RKO (cell line): Measurements from ENCODE around the gene TRMT2B.
"Not testable (repeated sequence)": the region's sequence is repeated elsewhere in the genome, so short reads cannot be mapped to it uniquely, and the experiment has no call there.

Source experiments
- DNase-seq: peaks from one replicate; pipeline ENCODE4 v3.0.0-alpha.2; 2016; ENCODE audit warnings: low spot score

Gene TRMT2B

GRCh38 chrX:101009090-101009489 is 42.8 kb downstream of the TRMT2B start:
- no peak for DNase-seq

GRCh38 chrX:100999451-100999850 is 52.5 kb downstream of the TRMT2B start:
- DNase-seq = no peak

GRCh38 chrX:100995469-100995868 is 56.4 kb downstream of the TRMT2B start:
- peak; percentile 64 for DNase-seq

DNA sequence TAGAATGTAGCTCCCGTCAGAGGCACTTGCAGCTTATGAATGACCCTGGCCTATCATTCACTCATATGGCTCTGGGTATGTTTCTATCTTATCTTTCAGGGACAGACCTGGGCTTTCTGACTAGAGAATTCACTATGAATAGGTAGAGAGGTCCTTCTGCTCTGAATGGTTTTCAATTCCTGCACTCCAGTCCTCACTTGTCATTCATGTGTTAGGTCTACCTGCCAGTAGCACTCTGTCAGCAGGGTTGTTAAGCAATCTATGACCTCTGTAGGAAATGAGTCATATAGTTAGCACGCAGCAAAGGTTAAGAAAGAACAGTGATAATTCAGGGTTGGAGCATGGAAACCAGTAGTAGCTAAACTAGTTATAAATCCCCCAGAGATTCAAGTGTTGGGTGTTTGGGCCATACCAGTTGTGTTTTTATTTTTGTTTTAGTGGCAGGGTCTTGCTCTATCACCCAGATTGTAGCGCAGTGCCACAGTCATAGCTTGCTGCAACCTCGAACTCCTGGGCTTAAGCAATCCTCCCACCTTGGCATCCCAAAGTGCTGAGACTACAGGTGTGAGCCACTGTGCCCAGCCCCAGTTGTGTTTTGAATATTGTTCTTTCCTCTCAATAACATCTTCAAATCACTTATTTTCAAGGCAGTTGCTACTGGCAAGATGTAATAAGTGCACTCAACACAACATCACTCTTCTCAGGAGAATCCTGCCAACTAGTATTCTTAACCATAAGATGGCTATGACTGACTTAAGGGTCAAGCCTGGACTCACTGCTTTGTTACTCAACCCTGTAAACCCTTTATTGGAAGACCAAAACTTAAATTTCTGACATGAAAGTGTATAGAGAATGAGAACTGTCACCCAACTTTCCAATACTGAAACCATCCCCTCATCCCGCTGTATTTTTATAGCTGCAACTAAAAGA is 57.3 kb downstream of the TRMT2B start:
- peak; percentile 51 for DNase-seq

- DNase-seq = no peak
Measured at GRCh38 chrX:100990139-100990538, 61.8 kb downstream of the TRMT2B start.

DNA sequence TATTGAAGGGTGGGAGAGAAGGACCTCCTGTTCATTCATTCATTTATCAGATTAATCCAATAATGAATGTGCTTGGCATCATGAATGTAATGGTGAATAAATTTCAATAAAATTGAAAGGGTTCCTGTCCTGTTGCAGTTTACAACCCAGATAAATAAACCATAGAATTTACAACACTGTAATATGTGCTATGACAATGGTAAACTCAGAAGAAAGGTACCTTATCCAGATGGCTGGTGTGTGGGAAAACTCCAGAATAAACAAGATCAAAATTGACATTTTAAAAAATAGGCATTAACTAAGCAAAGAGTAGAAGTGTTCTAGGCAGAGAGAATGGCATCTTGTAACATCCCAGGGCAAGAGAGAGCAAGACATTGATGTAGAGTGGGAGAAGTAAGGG is 67.1 kb downstream of the TRMT2B start:
- no peak for DNase-seq

- DNase-seq = not testable (repeated sequence)
Measured at GRCh38 chrX:100981498-100981845, 70.4 kb downstream of the TRMT2B start.

DNA sequence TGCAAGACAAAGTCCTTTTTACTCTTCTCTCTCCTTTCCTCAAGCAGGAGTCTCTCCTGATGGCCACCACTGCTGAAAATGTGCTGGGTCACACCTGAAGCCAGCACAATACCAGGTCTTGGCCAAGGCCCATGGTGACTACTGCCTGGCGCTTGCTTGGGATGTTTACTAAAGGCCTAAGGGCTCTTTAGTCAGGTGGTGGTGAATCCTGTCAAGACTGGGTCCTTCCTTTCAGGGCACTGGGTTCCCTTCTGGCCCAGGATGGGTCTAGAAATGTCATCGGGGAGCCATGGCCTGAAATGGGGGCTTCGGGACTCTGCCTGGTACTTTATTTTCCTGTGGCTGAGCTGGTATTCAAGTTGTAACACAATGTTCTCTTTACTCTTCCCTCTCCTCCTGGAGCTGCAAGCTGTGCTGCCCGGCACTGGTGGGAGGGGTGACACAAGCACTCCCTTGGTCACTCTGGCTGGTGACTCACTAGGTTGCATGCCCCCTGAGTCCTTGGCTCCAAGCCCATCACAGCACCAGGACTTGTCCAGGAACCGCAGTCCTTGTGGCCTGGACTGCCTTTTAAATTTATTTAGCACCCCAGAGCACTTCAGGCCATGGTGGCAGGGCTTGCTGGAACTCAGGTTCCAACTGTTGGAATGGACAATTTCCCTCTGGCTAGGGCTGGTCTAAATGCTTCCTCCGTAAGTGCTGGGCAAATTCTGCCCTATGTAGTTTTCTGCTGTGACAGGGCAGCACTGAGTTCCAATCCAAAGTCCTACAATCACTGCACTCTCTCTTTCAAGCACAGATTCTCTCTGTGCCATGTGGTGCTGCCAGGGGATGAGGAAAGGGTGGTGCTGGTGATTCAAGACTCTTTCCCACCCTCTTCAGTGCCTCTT is 71.1 kb downstream of the TRMT2B start:
- DNase-seq = no peak

DNA sequence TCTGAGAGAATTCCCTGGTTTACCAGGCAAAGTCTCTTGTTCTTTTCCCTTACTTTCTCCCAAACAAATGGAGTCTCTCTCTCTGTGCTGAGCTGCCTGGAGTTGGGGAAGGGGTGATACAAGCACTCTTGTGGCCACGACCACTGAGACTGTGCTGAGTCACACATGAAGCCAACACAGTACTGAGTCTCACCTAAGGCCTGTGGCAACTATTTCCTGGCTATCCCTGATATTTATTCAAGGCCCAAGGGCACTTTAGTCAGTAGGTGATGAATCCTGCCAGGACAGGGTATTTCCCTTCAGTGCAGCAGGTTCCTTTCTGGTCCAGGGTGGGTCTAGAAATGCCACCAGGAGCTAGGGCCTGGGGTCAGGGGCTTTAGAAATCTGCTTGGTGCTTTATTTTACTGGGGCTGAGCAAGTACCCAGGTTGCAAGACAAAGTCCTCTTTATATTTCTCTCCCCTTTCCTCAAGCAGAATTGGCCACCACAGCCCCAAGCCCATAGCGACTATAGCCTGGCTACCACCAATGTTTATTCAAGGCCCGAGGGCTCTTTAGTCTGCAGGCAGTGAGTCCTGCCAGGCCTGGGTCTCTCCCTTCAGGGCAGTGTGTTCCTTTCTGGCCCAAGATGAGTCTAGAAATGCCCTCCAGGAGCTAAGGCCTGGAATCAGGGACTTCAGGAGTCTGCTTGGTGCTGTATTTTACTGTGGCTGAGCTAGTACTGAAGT is 71.9 kb downstream of the TRMT2B start:
- no peak for DNase-seq

DNA sequence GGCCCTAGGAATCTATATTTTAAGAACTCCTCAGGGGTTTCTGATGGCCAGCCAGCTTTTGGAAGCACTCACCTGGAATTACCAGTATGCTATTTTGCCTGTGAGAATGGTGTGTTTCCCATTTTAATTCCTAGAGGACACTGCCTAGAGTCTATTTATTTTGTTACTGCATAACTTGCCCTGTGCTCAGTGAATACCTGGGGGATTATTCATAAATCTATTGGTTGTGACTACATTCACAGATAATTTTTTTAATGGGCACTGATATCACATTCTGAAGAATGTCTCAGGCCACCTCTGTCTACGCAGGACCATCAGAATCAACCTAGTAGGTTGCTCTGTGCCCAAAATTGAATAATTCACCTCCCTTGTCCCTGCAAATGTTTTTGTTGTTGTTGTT is 75.7 kb downstream of the TRMT2B start:
- no peak for DNase-seq

DNA sequence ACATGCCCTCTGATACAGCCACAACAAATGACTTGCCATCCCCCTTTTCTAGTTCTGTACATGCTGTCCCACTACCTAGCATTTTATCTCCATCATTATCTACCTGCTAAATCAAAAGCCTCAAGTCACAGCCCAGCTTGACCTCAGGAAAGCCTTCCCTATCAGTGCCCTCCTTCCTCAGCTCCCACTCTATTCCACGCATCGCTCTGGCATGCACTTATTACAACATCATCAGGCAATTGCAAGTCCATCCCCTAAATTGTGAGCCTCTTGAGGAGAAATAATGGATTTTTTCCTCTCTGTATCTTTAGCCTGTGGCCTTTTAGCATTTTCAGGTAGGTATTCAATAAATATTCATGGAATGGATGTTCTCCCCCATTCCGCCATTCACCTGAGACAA is 76.7 kb downstream of the TRMT2B start:
- no peak for DNase-seq

DNA sequence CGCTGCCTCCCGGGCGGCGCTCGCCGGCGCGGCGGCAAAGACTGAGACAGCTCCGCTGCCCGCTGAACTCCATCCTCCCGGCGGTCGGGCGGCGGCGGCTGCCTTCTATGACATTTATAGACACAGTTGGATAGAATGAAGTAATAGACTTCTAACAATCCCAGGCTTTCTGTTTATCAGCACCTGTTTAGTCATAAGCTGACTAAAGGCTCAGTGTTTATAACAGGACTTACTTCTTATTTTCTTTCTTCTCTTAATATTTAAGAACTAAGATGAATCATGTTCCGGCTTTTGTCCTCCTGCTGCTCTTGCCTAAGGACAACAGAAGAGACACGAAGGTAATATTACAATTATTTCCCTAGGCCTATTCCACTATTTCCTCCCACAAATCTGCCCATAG is 78.5 kb downstream of the TRMT2B start:
- no peak for DNase-seq

GRCh38 chrX:100969936-100970335 is 82.0 kb downstream of the TRMT2B start:
- no peak for DNase-seq

GRCh38 chrX:100969408-100969807 is 82.5 kb downstream of the TRMT2B start, which contains the start of gene ARL13A:
ARL13A (plus strand) TSS chrX:100969708; CDS start chrX:100973690, 3,982 bp downstream.
- no peak for DNase-seq

DNA sequence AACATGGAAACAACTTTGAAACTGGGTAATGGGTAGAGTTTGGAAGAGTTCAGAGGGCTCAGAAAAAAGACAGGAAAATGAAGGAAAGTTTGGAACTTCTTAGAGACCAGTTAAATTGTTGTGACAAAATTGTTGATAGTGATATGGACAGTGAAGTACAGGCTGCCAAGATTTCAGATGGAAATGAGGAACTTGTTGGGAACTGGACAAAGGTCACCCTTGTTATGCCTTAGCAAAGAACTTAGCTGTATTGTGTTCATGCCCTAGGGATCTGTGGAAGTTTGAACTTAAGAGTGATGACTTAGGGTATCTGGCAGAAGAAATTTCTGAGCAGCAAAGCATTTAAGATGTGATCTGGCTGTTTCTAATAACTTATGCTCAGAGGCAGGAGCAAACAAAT is 87.5 kb downstream of the TRMT2B start:
- no peak for DNase-seq

GRCh38 chrX:100962811-100963210 is 89.1 kb downstream of the TRMT2B start:
- no peak for DNase-seq
